ENCODE data around the gene CLIP1. TPM values are rescaled to one million over a fixed set of nuclear protein-coding genes. Genes with fewer than 3 reads are reported as not detected.

CLIP1 gene
- total RNA-seq, 1 donor from 2014 or later = 102 TPM

DNA sequence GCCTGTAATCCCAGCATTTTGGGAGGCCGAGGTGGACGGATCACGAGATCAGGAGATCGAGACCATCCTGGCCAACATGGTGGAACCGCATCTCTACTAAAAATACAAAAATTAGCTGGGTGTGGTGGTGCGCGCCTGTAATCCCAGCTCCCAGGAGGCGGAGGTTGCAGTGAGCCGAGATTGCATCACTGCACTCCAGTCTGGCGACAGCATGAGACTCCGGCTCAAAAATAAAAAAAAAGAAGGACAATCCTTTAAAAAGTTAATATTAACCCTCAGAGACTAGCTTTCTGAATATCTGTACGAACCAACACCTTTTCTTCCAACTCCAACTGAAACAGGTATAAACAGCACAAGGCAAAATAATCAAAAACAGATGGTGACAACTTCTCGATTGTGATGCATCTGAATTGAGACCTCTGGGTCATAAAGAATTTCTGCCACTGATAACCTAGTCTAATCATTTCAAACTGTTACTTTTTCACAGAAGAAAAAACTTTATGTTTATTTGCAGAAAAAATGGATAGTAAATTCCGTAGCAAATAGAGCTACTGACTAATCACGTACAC, 27.8 kb downstream of the CLIP1 start:
- Histone ChIP-seq H3K4me3 (no peak overlapping the region), H3K27me3 (ENCODE audit: low read depth) (no peaks in the 10 kb centered on the region), H3K9me3 (replicated peaks) (no peaks in the 10 kb centered on the region), H3K4me1 (peaks cover 20% of the 10 kb centered on the region), H3K36me3 (no peaks in the 10 kb centered on the region), H3K27ac (replicated peaks) (peak overlapping the region; percentile 29)
- DNase-seq = peak; percentile 25
- intact Hi-C loops (cut with micrococcal nuclease) = loop anchor here (5.0 kb wide), 1 partner anchor 78 kb away; no protein-coding TSS in a partner anchor
- TF ChIP-seq, protein P1, sequence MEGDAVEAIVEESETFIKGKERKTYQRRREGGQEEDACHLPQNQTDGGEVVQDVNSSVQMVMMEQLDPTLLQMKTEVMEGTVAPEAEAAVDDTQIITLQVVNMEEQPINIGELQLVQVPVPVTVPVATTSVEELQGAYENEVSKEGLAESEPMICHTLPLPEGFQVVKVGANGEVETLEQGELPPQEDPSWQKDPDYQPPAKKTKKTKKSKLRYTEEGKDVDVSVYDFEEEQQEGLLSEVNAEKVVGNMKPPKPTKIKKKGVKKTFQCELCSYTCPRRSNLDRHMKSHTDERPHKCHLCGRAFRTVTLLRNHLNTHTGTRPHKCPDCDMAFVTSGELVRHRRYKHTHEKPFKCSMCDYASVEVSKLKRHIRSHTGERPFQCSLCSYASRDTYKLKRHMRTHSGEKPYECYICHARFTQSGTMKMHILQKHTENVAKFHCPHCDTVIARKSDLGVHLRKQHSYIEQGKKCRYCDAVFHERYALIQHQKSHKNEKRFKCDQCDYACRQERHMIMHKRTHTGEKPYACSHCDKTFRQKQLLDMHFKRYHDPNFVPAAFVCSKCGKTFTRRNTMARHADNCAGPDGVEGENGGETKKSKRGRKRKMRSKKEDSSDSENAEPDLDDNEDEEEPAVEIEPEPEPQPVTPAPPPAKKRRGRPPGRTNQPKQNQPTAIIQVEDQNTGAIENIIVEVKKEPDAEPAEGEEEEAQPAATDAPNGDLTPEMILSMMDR (IDR thresholded peaks at IDR 0.05; ENCODE audit: borderline replicate concordance) = no peak

GRCh38 chr12:122393817-122394216, 28.7 kb downstream of the CLIP1 start:
- intact Hi-C loops (cut with micrococcal nuclease) = no loop called here
- Histone ChIP-seq H3K36me3 (no peaks in the 10 kb centered on the region), H3K4me3 (no peak overlapping the region), H3K9me3 (replicated peaks) (no peaks in the 10 kb centered on the region), H3K4me1 (peaks cover 19% of the 10 kb centered on the region), H3K27me3 (ENCODE audit: low read depth) (no peaks in the 10 kb centered on the region), H3K27ac (replicated peaks) (no peak overlapping the region)
- TF ChIP-seq, protein P1 (IDR thresholded peaks at IDR 0.05; ENCODE audit: borderline replicate concordance) = no peak
- no peak for DNase-seq

- TF ChIP-seq, protein P1 (IDR thresholded peaks at IDR 0.05; ENCODE audit: borderline replicate concordance) = no peak
- no peak for DNase-seq
- intact Hi-C loops (cut with micrococcal nuclease) = no loop called here
- H3K4me1 ChIP-seq = peaks cover 18% of the 10 kb centered on the region
- no peaks in the 10 kb centered on the region for H3K9me3 ChIP-seq (replicated peaks)
- no peak overlapping the region for H3K4me3 ChIP-seq
- H3K36me3 ChIP-seq = no peaks in the 10 kb centered on the region
- no peak overlapping the region for H3K27ac ChIP-seq (replicated peaks)
- H3K27me3 ChIP-seq (ENCODE audit: low read depth) = no peaks in the 10 kb centered on the region
Observed at GRCh38 chr12:122392411-122392810, 30.1 kb downstream of the CLIP1 start.

GRCh38 chr12:122389677-122390076, 32.8 kb downstream of the CLIP1 start:
- Histone ChIP-seq H3K27me3 (ENCODE audit: low read depth) (no peaks in the 10 kb centered on the region), H3K27ac (replicated peaks) (no peak overlapping the region), H3K4me3 (no peak overlapping the region), H3K4me1 (peaks cover 13% of the 10 kb centered on the region), H3K36me3 (no peaks in the 10 kb centered on the region), H3K9me3 (replicated peaks) (no peaks in the 10 kb centered on the region)
- TF ChIP-seq, protein P1 (IDR thresholded peaks at IDR 0.05; ENCODE audit: borderline replicate concordance) = no peak
- intact Hi-C loops (cut with micrococcal nuclease) = no loop called here
- no peak for DNase-seq

- DNase-seq = no peak
- Histone ChIP-seq H3K27me3 (ENCODE audit: low read depth) (no peaks in the 10 kb centered on the region), H3K36me3 (no peaks in the 10 kb centered on the region), H3K27ac (replicated peaks) (no peak overlapping the region), H3K4me3 (no peak overlapping the region), H3K9me3 (replicated peaks) (no peaks in the 10 kb centered on the region), H3K4me1 (peaks cover 13% of the 10 kb centered on the region)
- intact Hi-C loops (cut with micrococcal nuclease) = no loop called here
- TF ChIP-seq, protein P1 (IDR thresholded peaks at IDR 0.05; ENCODE audit: borderline replicate concordance) = no peak
Observed at GRCh38 chr12:122387887-122388286, 34.6 kb downstream of the CLIP1 start.

Data from left ventricle myocardium inferior (tissue), 1 donor.